Activated B cell treated with CpG ODN at 0.5 μM for 24 hours (primary cell): Measurements from ENCODE around the gene LTK. TPM values are rescaled to one million over a fixed set of nuclear protein-coding genes. Genes with fewer than 3 reads are reported as not detected.

ENCODE experiments used
- ATAC-seq: fragments of 200-7000 bp; cut with Tn5 transposase; one replicate; pipeline ENCODE4 v1.10.0; 2021; ENCODE audit warnings: low read depth, mild to moderate bottlenecking, moderate library complexity
- CTCF ChIA-PET: fragments of 350-600 bp; sonication (Branson Sonifier 250); formaldehyde crosslinking; loops from one replicate; lab custom pipeline; 2021; ENCODE audit warnings: antibody characterized with exemption; lab: Charles Lee
- POLR2A ChIA-PET: fragments of 350-600 bp; sonication (Branson Sonifier 250); formaldehyde crosslinking; loops from one replicate; lab custom pipeline; 2021; ENCODE audit warnings: antibody characterized with exemption; lab: Charles Lee
- DNase-seq: peaks from one replicate; pipeline ENCODE4 v3.0.0; 2022
- H3K27ac Mint-ChIP-seq: one replicate; pipeline ENCODE4 v1.8.0; 2020; ENCODE audit warnings: mixed read lengths
- H3K27me3 Mint-ChIP-seq: one replicate; pipeline ENCODE4 v1.8.0; 2021; ENCODE audit warnings: mixed read lengths
- H3K36me3 Mint-ChIP-seq: one replicate; pipeline ENCODE4 v1.8.0; 2021; ENCODE audit warnings: low read depth, mixed read lengths
- H3K4me1 Mint-ChIP-seq: one replicate; pipeline ENCODE4 v1.8.0; 2021; ENCODE audit warnings: mixed read lengths
- H3K4me3 Mint-ChIP-seq: one replicate; pipeline ENCODE4 v1.8.0; 2020; ENCODE audit warnings: mild to moderate bottlenecking, mixed read lengths
- H3K9me3 Mint-ChIP-seq: one replicate; pipeline ENCODE4 v1.8.0; 2020; ENCODE audit warnings: mixed read lengths
- intact Hi-C: fragments of 100-400 bp; cut with micrococcal nuclease; formaldehyde crosslinking; loops from one replicate; pipeline ENCODE4 v1.15.1; 2024
- total RNA-seq: library from RNA; stranded (reverse); gene quantifications from 2 replicates; pipeline ENCODE4 v1.2.3, GENCODE V29; 2022
- TF ChIP-seq, protein P1 (sequence below): fragments of 200-600 bp; IDR thresholded peaks from one replicate; pipeline ENCODE4 v1.8.0; 2022; ENCODE audit warnings: antibody characterized with exemption, mild to moderate bottlenecking

LTK gene
- total RNA-seq, 1 donor from 2014 or later: 2.2 TPM

- TF ChIP-seq, protein P1, sequence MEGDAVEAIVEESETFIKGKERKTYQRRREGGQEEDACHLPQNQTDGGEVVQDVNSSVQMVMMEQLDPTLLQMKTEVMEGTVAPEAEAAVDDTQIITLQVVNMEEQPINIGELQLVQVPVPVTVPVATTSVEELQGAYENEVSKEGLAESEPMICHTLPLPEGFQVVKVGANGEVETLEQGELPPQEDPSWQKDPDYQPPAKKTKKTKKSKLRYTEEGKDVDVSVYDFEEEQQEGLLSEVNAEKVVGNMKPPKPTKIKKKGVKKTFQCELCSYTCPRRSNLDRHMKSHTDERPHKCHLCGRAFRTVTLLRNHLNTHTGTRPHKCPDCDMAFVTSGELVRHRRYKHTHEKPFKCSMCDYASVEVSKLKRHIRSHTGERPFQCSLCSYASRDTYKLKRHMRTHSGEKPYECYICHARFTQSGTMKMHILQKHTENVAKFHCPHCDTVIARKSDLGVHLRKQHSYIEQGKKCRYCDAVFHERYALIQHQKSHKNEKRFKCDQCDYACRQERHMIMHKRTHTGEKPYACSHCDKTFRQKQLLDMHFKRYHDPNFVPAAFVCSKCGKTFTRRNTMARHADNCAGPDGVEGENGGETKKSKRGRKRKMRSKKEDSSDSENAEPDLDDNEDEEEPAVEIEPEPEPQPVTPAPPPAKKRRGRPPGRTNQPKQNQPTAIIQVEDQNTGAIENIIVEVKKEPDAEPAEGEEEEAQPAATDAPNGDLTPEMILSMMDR: no peak
- intact Hi-C loops: no loop called here
- DNase-seq: no peak
- ChIA-PET POLR2A (no interaction called here), CTCF (no interaction called here)
- Mint-ChIP-seq H3K27me3 (peaks cover 5% of the 10 kb centered on the region), H3K9me3 (no peaks in the 10 kb centered on the region), H3K36me3 (no peaks in the 10 kb centered on the region), H3K4me1 (peaks cover 24% of the 10 kb centered on the region), H3K27ac (no peak overlapping the region), H3K4me3 (no peak overlapping the region)
- ATAC-seq: no peak
These were observed 2.9 kb downstream of the LTK start for GRCh38 chr15:41510728-41511127.

DNA sequence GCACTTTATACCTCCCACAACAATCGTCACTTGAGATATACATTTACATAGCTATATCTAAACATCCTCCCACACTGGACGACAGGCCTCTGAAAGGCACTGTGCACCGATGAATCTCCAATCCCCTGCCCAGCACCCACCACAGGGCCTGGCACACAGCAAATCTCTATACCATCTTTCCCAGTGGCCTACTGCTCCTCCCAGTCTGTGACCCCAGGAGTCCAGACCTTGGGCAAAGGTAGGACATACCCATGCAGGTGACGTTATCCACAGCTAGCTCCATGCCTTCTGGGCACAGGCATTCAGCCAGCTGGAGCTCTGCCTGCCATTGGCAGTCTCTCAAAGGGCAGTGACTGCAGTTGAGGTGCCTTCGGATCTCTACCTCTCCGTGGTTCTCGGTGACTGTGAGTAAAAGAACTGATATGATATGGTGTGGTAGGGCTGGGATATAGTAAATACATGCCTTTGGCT, 5.8 kb downstream of the LTK start:
- DNase-seq (no peak), ATAC-seq (no peak)
- H3K9me3 Mint-ChIP-seq: no peaks in the 10 kb centered on the region
- no peaks in the 10 kb centered on the region for H3K36me3 Mint-ChIP-seq
- ChIA-PET CTCF (interaction anchor here (0.8 kb wide), 1 partner anchor 42 kb away, joined by 3 read pairs; no protein-coding TSS in a partner anchor), POLR2A (interaction anchor here (1.1 kb wide), 1 partner anchor 8 kb away, joined by 3 read pairs; no protein-coding TSS in a partner anchor)
- no peak overlapping the region for H3K4me3 Mint-ChIP-seq
- TF ChIP-seq, protein P1: no peak
- peaks cover 5% of the 10 kb centered on the region for H3K27me3 Mint-ChIP-seq
- H3K27ac Mint-ChIP-seq: no peak overlapping the region
- H3K4me1 Mint-ChIP-seq: peaks cover 15% of the 10 kb centered on the region
- intact Hi-C loops: no loop called here

DNA sequence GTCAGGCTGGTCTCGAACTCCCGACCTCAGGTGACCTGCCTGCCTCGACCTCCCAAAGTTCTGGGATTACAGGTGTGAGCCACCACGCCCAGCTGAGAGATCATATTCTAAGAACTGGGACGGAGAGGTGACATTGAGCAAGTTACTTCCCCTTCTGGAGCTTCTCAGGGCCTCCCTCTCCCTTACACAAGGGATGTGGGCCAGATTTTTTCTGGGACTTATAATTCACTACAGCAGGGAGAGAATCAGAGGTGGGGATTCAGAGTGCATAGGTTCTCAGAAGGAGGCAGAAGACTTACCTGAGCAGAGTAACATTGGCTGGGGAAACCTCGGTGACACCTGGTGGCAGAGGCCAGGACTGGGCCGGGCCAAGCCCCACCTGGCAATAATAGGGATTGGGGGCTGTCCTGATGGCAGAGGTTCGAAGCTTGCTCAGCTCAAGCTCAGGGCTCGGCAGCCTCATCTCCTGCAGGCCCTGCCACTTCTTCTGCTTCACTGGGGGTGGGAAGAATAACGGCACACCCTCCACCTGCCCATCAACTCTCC, 6.8 kb downstream of the LTK start:
- CTCF ChIA-PET: interaction anchor here (1.2 kb wide), 1 partner anchor 41 kb away, joined by 6 read pairs; no protein-coding TSS in a partner anchor
- POLR2A ChIA-PET: interaction anchor here (0.6 to 1.1 kb wide), 2 partner anchors 9 to 37 kb away, joined by 3 to 5 read pairs; partner anchors contain the start of gene RPAP1
- Mint-ChIP-seq H3K27me3 (peaks cover 2% of the 10 kb centered on the region), H3K4me1 (peaks cover 15% of the 10 kb centered on the region), H3K9me3 (no peaks in the 10 kb centered on the region), H3K36me3 (no peaks in the 10 kb centered on the region), H3K27ac (no peak overlapping the region), H3K4me3 (no peak overlapping the region)
- intact Hi-C loops: no loop called here
- TF ChIP-seq, protein P1: no peak
- ATAC-seq (no peak), DNase-seq (no peak)

GRCh38 chr15:41505776-41506175, 7.9 kb downstream of the LTK start:
- no peak for DNase-seq
- ChIA-PET POLR2A (interaction anchor here (0.6 kb wide), 2 partner anchors 29 to 48 kb away, joined by 3 to 7 read pairs; no protein-coding TSS in a partner anchor), CTCF (no interaction called here)
- peaks cover 24% of the 10 kb centered on the region for H3K4me1 Mint-ChIP-seq
- TF ChIP-seq, protein P1: no peak
- no peak overlapping the region for H3K27ac Mint-ChIP-seq
- H3K27me3 Mint-ChIP-seq: peaks cover 6% of the 10 kb centered on the region
- no peaks in the 10 kb centered on the region for H3K9me3 Mint-ChIP-seq
- intact Hi-C loops: no loop called here
- ATAC-seq: no peak
- no peaks in the 10 kb centered on the region for H3K36me3 Mint-ChIP-seq
- no peak overlapping the region for H3K4me3 Mint-ChIP-seq

DNA sequence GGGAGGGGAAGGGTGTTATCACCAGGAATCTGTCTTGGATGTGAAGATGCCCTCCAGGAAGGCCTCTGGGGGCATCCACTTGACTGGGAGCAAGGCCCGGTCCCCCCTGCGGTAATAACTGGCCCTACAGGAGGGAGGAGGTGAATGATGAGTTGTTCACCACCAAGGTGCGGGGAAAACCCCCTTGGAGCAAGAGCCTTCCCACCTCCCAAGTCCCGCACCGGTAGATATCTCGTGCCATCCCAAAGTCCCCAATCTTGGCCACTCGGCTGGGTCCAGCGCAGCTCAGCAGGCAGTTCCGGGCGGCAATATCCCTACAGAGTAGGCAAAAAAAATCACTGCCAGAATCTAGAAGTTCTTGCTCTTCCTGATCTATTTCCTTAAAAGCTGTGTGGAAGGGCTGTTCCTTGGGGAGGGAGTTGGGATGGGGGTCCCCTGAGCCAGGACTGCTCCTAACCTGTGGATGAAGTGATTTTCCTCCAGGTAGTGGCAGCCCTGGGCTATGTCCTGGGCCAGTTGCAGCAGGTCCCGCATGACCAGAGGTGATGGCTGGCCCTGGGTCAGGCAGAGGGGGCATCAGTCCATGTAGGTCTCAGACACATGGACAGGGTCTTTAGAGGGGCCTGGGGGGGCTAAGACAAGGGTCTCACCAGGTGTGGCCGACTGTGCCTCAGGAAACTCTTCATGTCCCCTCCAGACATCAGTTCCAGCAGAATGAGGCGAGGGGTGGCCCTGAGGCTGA, 8.7 kb downstream of the LTK start:
- ATAC-seq (no peak), DNase-seq (no peak)
- intact Hi-C loops: no loop called here
- POLR2A ChIA-PET: no interaction called here
- Mint-ChIP-seq H3K4me3 (no peak overlapping the region), H3K9me3 (no peaks in the 10 kb centered on the region), H3K27ac (no peak overlapping the region), H3K27me3 (peaks cover 8% of the 10 kb centered on the region), H3K4me1 (peaks cover 27% of the 10 kb centered on the region), H3K36me3 (no peaks in the 10 kb centered on the region)
- TF ChIP-seq, protein P1: no peak
- CTCF ChIA-PET: no interaction called here
